ENCODE data around the gene ANXA5.

Gene ANXA5

DNA sequence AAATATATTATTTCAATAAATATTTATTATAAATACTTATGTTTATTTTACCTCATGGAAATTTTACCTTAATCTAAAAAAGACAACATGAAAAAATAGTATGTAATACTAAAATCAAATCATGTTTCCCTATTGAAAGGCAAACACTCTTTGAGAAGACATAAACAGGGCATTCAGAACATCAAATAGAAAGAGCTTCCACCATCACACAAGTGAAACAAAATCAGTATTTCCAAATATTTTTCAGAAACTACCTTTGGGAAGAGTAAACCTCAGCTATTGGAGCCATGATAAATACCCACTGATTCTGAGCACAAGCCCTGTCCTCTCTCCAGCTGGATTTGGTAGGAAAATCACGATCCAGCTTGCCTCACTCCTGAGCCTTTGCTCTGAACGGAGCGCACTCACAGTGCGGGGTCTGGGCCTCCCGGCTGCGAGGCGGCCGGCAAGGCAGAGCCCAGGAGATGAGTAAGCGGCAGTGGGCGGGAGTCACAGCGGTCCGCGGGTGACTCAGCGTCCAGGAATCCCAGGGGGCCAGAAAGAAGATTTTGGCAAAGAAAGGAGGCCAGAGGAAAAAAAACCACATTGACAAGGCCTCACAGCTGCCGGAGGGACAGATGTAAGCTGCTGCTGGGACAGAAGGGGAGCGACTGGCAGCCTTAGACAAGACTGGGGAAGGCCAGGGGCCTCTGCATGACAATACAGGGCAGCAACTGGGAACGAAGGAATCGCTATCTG lies 14.7 kb upstream of the ANXA5 start:
- no peak for DNase-seq

GRCh38 chr4:121709766-121710405 lies 13.1 kb upstream of the ANXA5 start:
- no peak for DNase-seq

- DNase-seq, result no peak
Measured at GRCh38 chr4:121707344-121707743, 10.6 kb upstream of the ANXA5 start.

- no peak for DNase-seq
Measured at GRCh38 chr4:121706595-121707021, 9.8 kb upstream of the ANXA5 start.

DNA sequence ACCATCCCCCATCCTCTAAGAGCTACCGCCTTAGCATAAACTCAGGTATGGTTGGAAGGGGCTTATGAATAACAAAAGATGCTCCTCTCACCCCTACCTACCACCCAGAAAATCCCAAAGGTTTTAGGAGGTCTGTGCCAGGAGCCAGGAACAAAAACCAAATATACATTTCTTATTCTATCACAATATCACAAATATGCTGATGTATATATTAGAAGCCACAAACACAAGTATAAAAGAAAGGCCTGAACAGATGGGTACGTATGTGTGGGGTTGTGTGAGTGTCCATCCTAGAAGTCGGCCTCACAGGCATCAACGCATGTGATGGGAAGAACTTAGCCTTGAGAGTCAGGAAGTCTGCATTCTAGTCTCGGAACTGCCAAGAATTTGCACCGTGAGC lies 8.7 kb upstream of the ANXA5 start:
- no peak for DNase-seq

- DNase-seq, result no peak
Measured at GRCh38 chr4:121702136-121702535, 5.4 kb upstream of the ANXA5 start.

DNA sequence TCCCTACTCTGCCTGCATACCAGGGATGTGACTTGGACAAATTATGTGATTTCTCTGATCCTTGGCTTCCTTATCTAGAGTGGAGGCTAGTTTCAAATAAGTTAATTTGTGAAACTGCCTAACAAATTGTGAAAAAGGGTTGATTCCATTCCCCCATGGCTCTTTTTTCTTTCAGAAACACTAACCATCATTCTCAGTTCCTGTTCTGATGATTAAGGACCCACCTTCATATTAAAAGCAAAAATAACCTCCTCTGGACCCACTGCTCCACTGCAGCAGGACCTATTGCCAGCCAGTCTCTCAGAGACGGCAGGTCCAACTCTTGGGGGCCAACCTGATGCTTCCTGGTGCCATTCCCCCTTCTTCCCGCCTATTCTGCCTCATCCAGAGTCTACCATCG lies 4.5 kb upstream of the ANXA5 start:
- no peak for DNase-seq

DNA sequence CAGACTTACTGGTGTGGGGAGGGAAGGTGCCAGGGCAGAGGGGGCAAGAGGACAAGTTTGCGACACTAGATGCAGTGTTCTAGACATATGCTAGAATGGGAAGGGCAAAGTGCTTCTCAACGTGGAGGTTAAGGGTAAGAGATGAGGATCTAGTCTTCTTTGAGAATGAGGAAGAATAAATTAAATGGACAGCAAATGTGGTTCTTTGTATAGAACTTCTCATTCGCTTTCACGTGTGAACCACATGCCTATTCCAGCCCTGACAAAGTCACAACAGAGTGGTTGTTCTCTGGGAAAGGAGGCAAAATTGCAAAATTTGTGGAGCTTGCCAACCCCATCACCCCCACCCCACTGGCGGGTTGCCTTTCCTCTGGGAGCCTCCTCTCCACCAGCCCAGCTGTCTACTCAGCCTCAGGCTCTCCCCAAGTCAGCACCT lies 1.5 kb upstream of the ANXA5 start:
- DNase-seq, result no peak

- no peak for DNase-seq
Measured at GRCh38 chr4:121697564-121697963, 784 bp upstream of the ANXA5 start.

GRCh38 chr4:121696170-121696580 lies 605 bp downstream of the ANXA5 start:
- DNase-seq, result peak; percentile 44

- no peak for DNase-seq
Measured at GRCh38 chr4:121693886-121694285, 2.9 kb downstream of the ANXA5 start.

DNA sequence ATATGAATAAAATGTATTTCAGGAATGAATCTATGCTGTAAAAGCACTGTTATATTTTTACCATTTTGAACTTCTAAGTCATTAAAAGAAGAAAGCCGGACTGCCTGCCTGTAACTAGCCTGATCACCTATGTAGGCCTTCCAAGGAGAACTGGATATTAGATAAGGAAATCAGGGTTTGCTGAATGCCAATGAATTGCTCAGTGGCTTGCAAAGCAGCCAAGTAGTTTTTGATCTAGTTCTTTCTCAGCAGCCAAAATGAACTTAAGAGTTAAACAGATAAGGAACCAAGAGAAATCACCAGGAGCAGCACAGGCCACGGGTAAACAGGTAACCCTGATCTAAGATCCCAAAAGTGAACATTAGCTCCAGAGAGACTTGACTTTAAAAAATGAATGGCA lies 3.3 kb downstream of the ANXA5 start:
- no peak for DNase-seq

DNA sequence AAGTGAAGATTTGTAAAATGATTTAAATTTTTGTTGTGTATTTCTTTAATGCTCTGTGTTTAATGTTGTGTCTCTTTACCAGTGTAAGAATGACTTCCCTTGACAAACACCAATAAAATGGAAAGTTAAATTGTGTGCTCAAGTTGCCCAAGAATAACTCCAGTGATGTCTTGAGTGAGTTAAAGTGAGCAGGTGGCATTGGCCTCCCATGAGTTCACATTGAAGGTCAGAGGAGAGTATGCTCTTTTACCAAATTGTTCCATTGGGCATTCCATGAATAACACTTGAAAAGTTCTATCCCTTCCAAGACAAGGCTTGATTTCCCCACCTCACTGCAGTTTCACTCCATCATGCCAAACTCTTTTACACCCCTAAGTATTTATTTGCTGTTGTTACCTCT lies 4.5 kb downstream of the ANXA5 start:
- no peak for DNase-seq

- DNase-seq, result no peak
Measured at GRCh38 chr4:121690001-121690400, 6.8 kb downstream of the ANXA5 start.

GRCh38 chr4:121688701-121689100 lies 8.1 kb downstream of the ANXA5 start:
- no peak for DNase-seq

DNA sequence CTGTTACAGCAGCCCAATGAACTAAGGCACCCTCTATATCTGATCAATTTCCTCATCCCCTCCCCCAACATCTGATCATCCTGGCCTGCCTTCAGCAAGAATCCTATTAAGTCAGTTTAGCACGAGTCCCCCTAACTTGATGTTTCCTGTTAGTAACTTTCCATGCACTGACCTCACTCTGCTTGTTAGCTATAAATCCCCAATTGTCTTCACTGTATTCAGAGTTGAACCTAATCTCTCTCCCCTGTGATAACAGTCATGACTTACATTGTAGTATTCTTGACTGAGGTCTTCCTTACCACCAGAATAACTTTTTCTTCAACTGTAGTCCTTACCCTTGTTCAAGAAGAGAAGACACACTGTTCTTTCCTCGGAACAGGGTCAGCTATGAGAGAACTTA lies 8.5 kb downstream of the ANXA5 start:
- no peak for DNase-seq

DNA sequence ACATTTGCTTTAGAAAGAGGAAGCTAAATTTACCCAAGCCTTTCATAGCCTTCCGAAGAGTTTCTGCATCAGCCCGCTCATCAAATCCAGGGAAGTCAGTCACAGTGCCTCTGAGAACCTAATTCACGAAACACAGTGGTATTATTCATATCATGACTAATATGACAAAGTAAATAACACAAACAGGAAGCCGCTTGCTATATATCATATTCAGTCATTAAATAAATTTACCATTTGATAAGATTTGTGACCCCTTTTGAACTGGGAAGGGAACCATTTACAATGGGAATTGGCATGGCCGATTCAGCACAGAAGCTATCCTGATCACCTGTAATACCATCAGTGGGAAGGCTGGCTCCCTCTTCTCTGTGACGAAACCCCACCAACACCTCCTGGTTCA lies 10.5 kb downstream of the ANXA5 start:
- no peak for DNase-seq

- no peak for DNase-seq
Measured at GRCh38 chr4:121685257-121685656, 11.5 kb downstream of the ANXA5 start.

GRCh38 chr4:121684561-121684960 lies 12.2 kb downstream of the ANXA5 start:
- DNase-seq, result no peak

DNA sequence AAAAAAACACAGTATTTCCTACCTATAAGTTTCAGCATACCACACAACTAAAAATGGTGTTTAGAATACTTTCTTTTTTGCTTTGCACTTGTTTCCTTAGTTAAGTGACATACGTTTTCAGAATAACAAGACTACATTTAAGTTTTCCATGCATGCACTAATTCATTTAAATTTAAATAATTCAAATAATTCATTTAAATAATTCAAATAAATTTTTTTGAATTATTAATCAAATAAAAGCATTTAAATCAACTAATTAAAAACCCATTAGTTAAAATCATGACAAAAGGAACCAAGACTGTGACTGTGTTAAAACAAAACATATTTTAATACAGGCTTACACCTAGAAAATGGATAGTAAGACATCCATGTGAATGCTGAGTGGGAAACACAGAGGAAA lies 12.8 kb downstream of the ANXA5 start:
- DNase-seq, result no peak

DNA sequence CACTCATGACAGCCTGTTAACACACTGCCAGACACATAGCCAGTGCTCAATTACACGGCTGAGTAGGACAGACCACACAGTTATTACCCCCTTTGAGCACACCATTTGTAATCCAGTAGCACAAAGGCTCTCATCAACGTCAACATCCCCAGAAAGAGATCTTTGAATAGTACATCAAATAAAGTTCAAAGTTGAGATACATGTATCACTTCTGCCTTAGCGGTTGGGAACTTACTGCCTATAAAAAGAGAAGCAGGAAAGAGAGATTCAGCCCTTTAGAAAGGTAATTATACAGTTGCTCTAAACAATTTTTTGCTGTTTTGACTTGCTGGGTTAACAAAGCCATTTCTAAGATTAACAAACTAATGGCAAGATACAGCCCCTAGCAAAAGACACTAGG lies 16.2 kb downstream of the ANXA5 start:
- no peak for DNase-seq

DNA sequence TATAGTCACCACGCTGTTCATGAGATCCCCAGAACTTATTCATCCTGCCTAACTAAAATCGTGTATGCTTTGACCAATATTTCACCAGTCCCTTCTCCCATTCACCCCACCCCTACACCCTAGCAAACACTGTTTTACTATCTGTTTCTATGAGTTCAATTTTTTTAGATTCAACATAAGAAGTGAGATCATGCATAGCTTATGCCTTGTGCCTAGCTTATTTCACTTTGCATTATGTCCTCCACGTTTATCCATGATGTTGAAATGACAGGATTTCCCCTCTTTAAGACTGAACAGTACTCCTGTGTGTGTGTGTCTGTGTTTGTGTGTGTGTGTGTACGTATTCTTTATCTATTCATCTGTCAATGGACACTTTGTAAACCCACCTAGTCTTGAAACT lies 16.8 kb downstream of the ANXA5 start:
- no peak for DNase-seq

- DNase-seq, result no peak
Measured at GRCh38 chr4:121679267-121679666, 17.5 kb downstream of the ANXA5 start.

DNA sequence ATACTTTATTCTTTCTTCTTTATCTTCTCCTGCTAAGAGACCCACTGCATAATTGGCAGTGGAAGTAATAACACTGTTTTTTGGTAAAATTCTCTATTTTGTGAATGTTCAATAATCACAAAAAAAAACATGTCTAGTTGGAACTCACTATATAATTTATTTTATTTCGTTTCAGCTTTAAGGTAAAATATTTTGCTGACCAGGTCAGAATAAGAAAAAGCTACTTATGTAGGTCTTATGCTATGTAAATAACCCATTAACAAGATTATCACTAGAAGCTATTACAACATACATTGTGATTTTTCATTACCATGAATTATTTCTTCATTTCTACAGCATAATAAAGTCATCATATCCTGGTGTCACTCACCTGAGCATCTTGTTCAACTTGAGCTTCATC lies 19.3 kb downstream of the ANXA5 start:
- no peak for DNase-seq
